IMR-90 (cell line): ENCODE results near the gene STXBP6. TPM values are rescaled to one million over a fixed set of nuclear protein-coding genes. Genes with fewer than 3 reads are reported as not detected.

Experiments
- ATAC-seq: fragments of 200-7000 bp; cut with Tn5 transposase; 2 replicates; pipeline ENCODE4 v1.9.1; 2020; ENCODE audit warnings: low read depth, mild to moderate bottlenecking, moderate library complexity
- BruUV-seq: library from RNA; stranded (reverse); fragments of 400-500 nt; replicated peaks from 2 replicates; lab custom pipeline; 2021; lab: Mats Ljungman, UMichigan
- CTCF ChIA-PET: fragments of 300-600 bp; formaldehyde crosslinking; extraction: SDS; loops from one replicate; lab custom pipeline; 2021; ENCODE audit warnings: antibody characterized with exemption; lab: Yijun Ruan, JAX
- POLR2A ChIA-PET: fragments of 300-600 bp; sonication (Branson Sonifier 250); formaldehyde crosslinking; loops from one replicate; lab custom pipeline; 2022; ENCODE audit warnings: antibody characterized with exemption; ENCODE audit not compliant: unreplicated experiment; lab: Charles Lee
- DNase-seq: peaks from one replicate; pipeline ENCODE4 v3.0.0; 2013
- H2AFZ ChIP-seq: replicated peaks from 2 replicates; pipeline ENCODE3; 2013; ENCODE audit warnings: low read length, mild to moderate bottlenecking; ENCODE audit not compliant: poor library complexity
- H2AK5ac ChIP-seq: 2 replicates; pipeline ENCODE4 v1.6.1; 2013; ENCODE audit warnings: low read depth, low read length, inconsistent platforms
- H2AK9ac ChIP-seq: replicated peaks from 2 replicates; pipeline ENCODE3; 2013; ENCODE audit warnings: mild to moderate bottlenecking, low read depth, low read length, moderate library complexity; ENCODE audit not compliant: poor library complexity
- H2BK120ac ChIP-seq: 2 replicates; pipeline ENCODE4 v1.6.1; 2013; ENCODE audit warnings: low read depth, low read length, inconsistent platforms
- H2BK15ac ChIP-seq: 3 replicates; pipeline ENCODE4 v1.6.1; 2013; ENCODE audit warnings: low read depth, low read length, inconsistent platforms
- H2BK20ac ChIP-seq: 2 replicates; pipeline ENCODE4 v1.6.1; 2013; ENCODE audit warnings: low read depth, mild to moderate bottlenecking, inconsistent platforms, low read length, moderate library complexity
- H2BK5ac ChIP-seq: 2 replicates; pipeline ENCODE4 v1.6.1; 2013; ENCODE audit warnings: mild to moderate bottlenecking, low read depth, low read length, inconsistent platforms; ENCODE audit not compliant: poor library complexity, severe bottlenecking
- H3K14ac ChIP-seq: replicated peaks from 2 replicates; pipeline ENCODE4 v1.6.1; 2013; ENCODE audit warnings: low read depth, low read length, inconsistent platforms
- H3K18ac ChIP-seq: 2 replicates; pipeline ENCODE4 v1.6.1; 2013; ENCODE audit warnings: low read depth, low read length, control low read depth
- H3K23ac ChIP-seq: 2 replicates; pipeline ENCODE4 v1.6.1; 2013; ENCODE audit warnings: low read depth, low read length, inconsistent platforms
- H3K27ac ChIP-seq: 2 replicates; pipeline ENCODE4 v1.5.1; 2013; ENCODE audit warnings: mild to moderate bottlenecking, control low read depth, low read length; ENCODE audit not compliant: insufficient read depth
- H3K27me3 ChIP-seq: 2 replicates; pipeline ENCODE4 v1.6.1; 2013; ENCODE audit warnings: low read length; ENCODE audit not compliant: control insufficient read depth, insufficient read depth
- H3K36me3 ChIP-seq: 2 replicates; pipeline ENCODE4 v1.6.1; 2013; ENCODE audit warnings: low read length, mixed read lengths; ENCODE audit not compliant: control insufficient read depth, insufficient read depth
- H3K4ac ChIP-seq: 2 replicates; pipeline ENCODE4 v1.6.1; 2013; ENCODE audit warnings: low read depth, low read length, inconsistent platforms
- H3K4me1 ChIP-seq: 2 replicates; pipeline ENCODE4 v1.6.1; 2013; ENCODE audit warnings: low read length, mixed read lengths; ENCODE audit not compliant: control insufficient read depth, insufficient read depth
- H3K4me2 ChIP-seq: 2 replicates; pipeline ENCODE4 v1.6.1; 2013; ENCODE audit warnings: low read depth, mild to moderate bottlenecking, control low read depth, low read length, moderate library complexity
- H3K4me3 ChIP-seq: 2 replicates; pipeline ENCODE4 v1.5.1; 2013; ENCODE audit warnings: low read depth, mild to moderate bottlenecking, control low read depth, low read length, moderate library complexity; ENCODE audit not compliant: insufficient read depth
- H3K56ac ChIP-seq: 2 replicates; pipeline ENCODE4 v1.6.1; 2013; ENCODE audit warnings: low read length, inconsistent platforms; ENCODE audit not compliant: insufficient read depth; ENCODE audit errors: extremely low read depth
- H3K79me1 ChIP-seq, 2 experiments: 2 replicates each; pipeline ENCODE4 v1.6.1; 2013; ENCODE audit warnings: low read length in 2 of 2, inconsistent platforms in 1 of 2, low read depth in 1 of 2
- H3K9ac ChIP-seq: 2 replicates; pipeline ENCODE4 v1.6.1; 2013; ENCODE audit warnings: low read depth, low read length, control low read depth
- H3K9me1 ChIP-seq: 2 replicates; pipeline ENCODE4 v1.6.1; 2013; ENCODE audit warnings: low read length, inconsistent platforms; ENCODE audit not compliant: insufficient read depth
- H3K9me3 ChIP-seq: 2 replicates; pipeline ENCODE4 v1.6.1; 2013; ENCODE audit warnings: low read length; ENCODE audit not compliant: control insufficient read depth, insufficient read depth
- H4K20me1 ChIP-seq: 2 replicates; pipeline ENCODE4 v1.6.1; 2013; ENCODE audit warnings: low read length, inconsistent platforms; ENCODE audit not compliant: insufficient read depth
- H4K5ac ChIP-seq: 2 replicates; pipeline ENCODE4 v1.6.1; 2013; ENCODE audit warnings: mild to moderate bottlenecking, low read depth, low read length, control low read depth
- H4K8ac ChIP-seq, 2 experiments: 2 replicates each; pipeline ENCODE4 v1.6.1; 2013; ENCODE audit warnings: low read depth in 2 of 2, low read length in 2 of 2, control low read depth in 1 of 2, inconsistent platforms in 1 of 2
- H4K91ac ChIP-seq: 2 replicates; pipeline ENCODE4 v1.6.1; 2013; ENCODE audit warnings: low read depth, low read length, inconsistent platforms; ENCODE audit not compliant: insufficient read depth
- BHLHE40 ChIP-seq: fragments of 150-350 bp; IDR thresholded peaks from 2 replicates; pipeline ENCODE4 v1.6.1; 2016; ENCODE audit warnings: mild to moderate bottlenecking, low read depth, low read length
- ELK1 ChIP-seq: fragments of 150-350 bp; IDR thresholded peaks from 2 replicates; pipeline ENCODE4 v1.6.1; 2016; ENCODE audit warnings: low read depth, mild to moderate bottlenecking, low read length, moderate library complexity, borderline replicate concordance
- FOS ChIP-seq: fragments of 150-350 bp; IDR thresholded peaks from 2 replicates; pipeline ENCODE4 v1.6.1; 2016; ENCODE audit warnings: low read depth, low read length
- MAFK ChIP-seq: IDR thresholded peaks from 2 replicates; pipeline ENCODE4 v1.6.1; 2012; ENCODE audit warnings: low read depth, low read length, improper control_type of control experiment
- MAZ ChIP-seq: IDR thresholded peaks from 2 replicates; pipeline ENCODE4 v1.6.1; 2012; ENCODE audit warnings: low read depth, mild to moderate bottlenecking, low read length, improper control_type of control experiment, moderate library complexity, borderline replicate concordance
- MXI1 ChIP-seq: IDR thresholded peaks from 2 replicates; pipeline ENCODE4 v1.6.1; 2012; ENCODE audit warnings: low read depth, mild to moderate bottlenecking, low read length, moderate library complexity, borderline replicate concordance
- NFE2L2 ChIP-seq: fragments of 150-350 bp; IDR thresholded peaks from 2 replicates; pipeline ENCODE4 v1.6.1; 2016; ENCODE audit warnings: low read depth, mild to moderate bottlenecking, low read length
- POLR2A ChIP-seq: IDR thresholded peaks from 2 replicates; pipeline ENCODE4 v1.6.1; 2012; ENCODE audit warnings: mild to moderate bottlenecking, low read depth, low read length
- SMC3 ChIP-seq: fragments of 150-350 bp; IDR thresholded peaks from 2 replicates; pipeline ENCODE4 v1.6.1; 2016; ENCODE audit warnings: low read depth, mild to moderate bottlenecking, antibody characterized with exemption, low read length, moderate library complexity
- USF2 ChIP-seq: fragments of 150-350 bp; IDR thresholded peaks from 2 replicates; pipeline ENCODE4 v1.6.1; 2017; ENCODE audit warnings: mild to moderate bottlenecking, antibody characterized with exemption, low read length, low read depth
- dilution Hi-C: fragments of 300-500 bp; cut with HindIII; formaldehyde crosslinking; loops from one replicate; pipeline ENCODE4 v1.14.3; 2018; ENCODE audit warnings: low sequenced_read_pairs; ENCODE audit not compliant: unreplicated experiment
- in situ Hi-C: fragments of 300-500 bp; cut with MboI; formaldehyde crosslinking; loops from 3 replicates; pipeline ENCODE4 v1.14.3; 2019; ENCODE audit warnings: low sequenced_read_pairs, inconsistent platforms, mixed read lengths
- intact Hi-C: fragments of 100-400 bp; cut with micrococcal nuclease; formaldehyde crosslinking; loops from 2 replicates; pipeline ENCODE4 v1.10.0; 2022
- polyA plus RNA-seq, 3 experiments: library from polyadenylated mRNA; depleted of rRNA; stranded (reverse); fragments of >200 nt; gene quantifications; 2 replicates each; pipeline ENCODE4 v1.2.3, GENCODE V29; 2012; ENCODE audit warnings: low replicate concordance in 1 of 3
- total RNA-seq: library from RNA; depleted of rRNA; stranded (reverse); fragments of >200 nt; gene quantifications from 2 replicates; pipeline ENCODE4 v1.2.3, GENCODE V29; 2012
- TF ChIP-seq, protein P1 (sequence below): conservative IDR thresholded peaks from 2 replicates; pipeline ENCODE4 v1.5.1; 2012; ENCODE audit warnings: mild to moderate bottlenecking, low read depth, low read length, improper control_type of control experiment

Gene STXBP6
- total and polyA plus RNA-seq, 2 of the 4 experiments (the other 2 are of a cell fraction), result 14.2 to 14.3 TPM

- Histone ChIP-seq H3K9ac (no peak overlapping the region), H3K9me3 (no peaks in the 10 kb centered on the region), H3K23ac (no peak overlapping the region), H3K27ac (no peak overlapping the region), H3K36me3 (no peaks in the 10 kb centered on the region), H4K91ac (no peak overlapping the region), H4K8ac (no peak overlapping the region), H2AK9ac (no peak overlapping the region), H3K79me1 (0 out of 4 replicates have a peak, but pooled peaks cover 0 to 3% of the 10 kb centered on the region in 2 experiments), H2BK20ac (no peak overlapping the region), H3K4me2 (no peak overlapping the region), H4K20me1 (no peaks in the 10 kb centered on the region), H3K27me3 (no peaks in the 10 kb centered on the region), H3K56ac (no peak overlapping the region), H3K4me1 (no peaks in the 10 kb centered on the region), H3K18ac (no peak overlapping the region), H4K5ac (no peak overlapping the region), H3K4me3 (no peak overlapping the region), H3K9me1 (no peaks in the 10 kb centered on the region), H2AK5ac (no peak overlapping the region), H2BK15ac (no peak overlapping the region), H2BK5ac (no peak overlapping the region), H2BK120ac (no peak overlapping the region), H3K14ac (no peak overlapping the region), H3K4ac (no peak overlapping the region), H2AFZ (no peak overlapping the region)
- DNase-seq (no peak), ATAC-seq (no peak)
- TF ChIP-seq, protein P1, sequence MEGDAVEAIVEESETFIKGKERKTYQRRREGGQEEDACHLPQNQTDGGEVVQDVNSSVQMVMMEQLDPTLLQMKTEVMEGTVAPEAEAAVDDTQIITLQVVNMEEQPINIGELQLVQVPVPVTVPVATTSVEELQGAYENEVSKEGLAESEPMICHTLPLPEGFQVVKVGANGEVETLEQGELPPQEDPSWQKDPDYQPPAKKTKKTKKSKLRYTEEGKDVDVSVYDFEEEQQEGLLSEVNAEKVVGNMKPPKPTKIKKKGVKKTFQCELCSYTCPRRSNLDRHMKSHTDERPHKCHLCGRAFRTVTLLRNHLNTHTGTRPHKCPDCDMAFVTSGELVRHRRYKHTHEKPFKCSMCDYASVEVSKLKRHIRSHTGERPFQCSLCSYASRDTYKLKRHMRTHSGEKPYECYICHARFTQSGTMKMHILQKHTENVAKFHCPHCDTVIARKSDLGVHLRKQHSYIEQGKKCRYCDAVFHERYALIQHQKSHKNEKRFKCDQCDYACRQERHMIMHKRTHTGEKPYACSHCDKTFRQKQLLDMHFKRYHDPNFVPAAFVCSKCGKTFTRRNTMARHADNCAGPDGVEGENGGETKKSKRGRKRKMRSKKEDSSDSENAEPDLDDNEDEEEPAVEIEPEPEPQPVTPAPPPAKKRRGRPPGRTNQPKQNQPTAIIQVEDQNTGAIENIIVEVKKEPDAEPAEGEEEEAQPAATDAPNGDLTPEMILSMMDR, result no peak
- no peak for TF ChIP-seq POLR2A
- no peak for TF ChIP-seq ELK1
- TF ChIP-seq MAFK, result no peak
- TF ChIP-seq USF2, result no peak
- TF ChIP-seq MXI1, result no peak
- no peak for TF ChIP-seq MAZ
- no peak for TF ChIP-seq SMC3
- no peak for TF ChIP-seq NFE2L2
- no peak for TF ChIP-seq FOS
- TF ChIP-seq BHLHE40, result no peak
- ChIA-PET CTCF (no interaction called here), POLR2A (no interaction called here)
- no TSS peak for BruUV-seq
- intact Hi-C loops, result no loop called here
- in situ Hi-C loops, result no loop called here
- dilution Hi-C loops, result no loop called here
Observed at GRCh38 chr14:24971255-24971654, 78.7 kb downstream of the STXBP6 start.
